CD4-positive, alpha-beta T cell treated with Interleukin-1 beta for 1 hour (primary cell): ENCODE data around the gene SAMD10.
A peak's percentile ranks its signal among the peaks of the same experiment; 100 is the strongest.

Experiments used
- DNase-seq, 2 donors: peaks; one replicate each; pipeline ENCODE4 v3.0.0-alpha.2; 2020 to 2022

The SAMD10 gene

GRCh38 chr20:63955281-63955826 lies 24.1 kb downstream of the SAMD10 start:
- DNase-seq = peak; percentile 43 to 46

- DNase-seq = no peak
Observed at GRCh38 chr20:63953764-63954429, 25.5 kb downstream of the SAMD10 start.

GRCh38 chr20:63952769-63953168 lies 26.7 kb downstream of the SAMD10 start:
- DNase-seq = no peak

- no peak for DNase-seq
Observed at GRCh38 chr20:63952210-63952535, 27.3 kb downstream of the SAMD10 start.

- no peak for DNase-seq
Observed at GRCh38 chr20:63951398-63952209, 27.8 kb downstream of the SAMD10 start.

- DNase-seq = no peak
Observed at GRCh38 chr20:63950701-63951397, 28.6 kb downstream of the SAMD10 start.

- DNase-seq = peak; percentile 29
Observed at GRCh38 chr20:63947638-63948456, 31.6 kb downstream of the SAMD10 start.

GRCh38 chr20:63946986-63947637 lies 32.3 kb downstream of the SAMD10 start:
- DNase-seq = no peak

- DNase-seq = no peak
Observed at GRCh38 chr20:63945921-63946920, 33.2 kb downstream of the SAMD10 start.

GRCh38 chr20:63945031-63945658 lies 34.3 kb downstream of the SAMD10 start:
- DNase-seq = no peak

- DNase-seq = no peak
Observed at GRCh38 chr20:63944078-63944941, 35.1 kb downstream of the SAMD10 start.

GRCh38 chr20:63943808-63944077 lies 35.7 kb downstream of the SAMD10 start:
- no peak for DNase-seq

GRCh38 chr20:63942969-63943807 lies 36.3 kb downstream of the SAMD10 start:
- DNase-seq = no peak

- DNase-seq = peak in 1 of 2 donors; percentile 41
Observed at GRCh38 chr20:63942250-63942951, 37.0 kb downstream of the SAMD10 start.

- peak; percentile 86 to 87 for DNase-seq
Observed at GRCh38 chr20:63941282-63942081, 38.0 kb downstream of the SAMD10 start.

GRCh38 chr20:63940472-63941266 lies 38.8 kb downstream of the SAMD10 start:
- DNase-seq = no peak
